NCI-H1048 (cell line): Measurements from ENCODE around the gene DLGAP1.
A peak's percentile ranks its signal among the peaks of the same experiment; 100 is the strongest.
"Not testable (repeated sequence)": the region's sequence is repeated elsewhere in the genome, so short reads cannot be mapped to it uniquely, and the experiment has no call there.

Source experiments
- DNase-seq: peaks from one replicate; lab custom pipeline; 2025; lab: John Stamatoyannopoulos, UW

Gene DLGAP1

DNA sequence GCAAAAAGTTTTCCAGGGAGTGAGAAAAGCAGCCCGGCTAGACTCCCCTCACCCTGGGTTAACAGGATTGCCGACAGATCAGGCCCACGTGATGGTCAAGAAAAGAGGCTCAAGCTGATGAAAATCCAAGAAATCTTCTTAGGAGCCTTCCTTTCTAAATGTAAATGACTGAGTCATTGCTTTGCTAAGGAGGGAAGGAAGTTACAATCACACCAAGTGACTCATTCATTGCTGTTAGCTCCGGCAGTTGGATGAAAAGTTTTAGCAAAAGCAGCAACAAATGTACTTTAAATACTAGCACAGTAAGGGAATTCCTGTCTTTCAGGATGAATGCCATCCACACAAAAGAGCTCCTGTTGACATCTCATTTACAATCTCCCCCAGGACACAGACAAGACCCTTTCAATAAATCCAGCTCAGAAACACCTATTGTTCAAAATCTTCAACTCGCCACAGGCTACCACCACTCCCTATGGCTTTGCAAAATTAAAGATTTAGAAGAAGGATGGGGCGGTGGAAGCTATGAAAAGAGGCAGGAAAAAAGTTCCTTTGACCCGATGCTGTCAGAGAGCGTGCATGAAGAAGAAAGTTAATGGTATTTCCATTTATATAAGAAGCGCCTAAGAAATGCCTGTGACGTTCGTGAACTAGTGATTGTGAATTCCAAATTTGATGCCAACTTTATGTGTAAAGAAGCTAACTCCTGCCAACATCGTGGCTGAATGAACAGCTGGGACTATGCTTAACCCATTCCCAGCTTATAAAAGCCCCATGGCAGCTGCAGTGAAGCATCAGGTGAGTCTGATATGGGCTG is 851.5 kb downstream of the DLGAP1 start:
- no peak for DNase-seq

DNA sequence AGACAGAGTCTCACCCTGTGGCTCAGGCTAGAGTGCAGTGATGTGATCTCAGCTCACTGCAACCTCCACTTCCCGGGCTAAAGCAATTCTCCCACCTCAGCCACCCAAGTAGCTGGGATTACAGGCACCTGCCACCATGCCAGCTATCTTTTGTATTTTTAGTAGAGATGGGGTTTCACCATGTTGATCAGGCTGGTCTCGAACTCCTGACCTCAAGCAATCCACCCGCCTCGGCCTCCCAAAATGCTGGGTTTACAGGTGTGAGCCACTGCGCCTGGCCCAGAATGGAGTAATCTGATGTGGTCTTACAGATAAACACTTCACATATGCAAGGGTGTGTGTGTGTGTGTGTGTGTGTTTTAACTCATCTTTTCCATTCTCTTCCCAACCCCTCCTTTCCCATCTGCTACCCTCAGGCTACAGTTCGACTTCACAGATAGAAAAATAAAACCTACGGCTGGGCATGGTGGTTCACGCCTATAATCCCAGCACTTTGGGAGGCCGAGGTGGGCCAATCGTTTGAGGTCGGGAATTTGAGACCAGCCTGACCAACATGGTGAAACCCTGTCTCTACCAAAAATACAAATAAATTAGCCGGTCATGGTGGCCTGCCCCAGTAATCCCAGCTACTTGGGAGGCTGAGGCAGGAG is 853.9 kb downstream of the DLGAP1 start:
- DNase-seq: not testable (repeated sequence)

DNA sequence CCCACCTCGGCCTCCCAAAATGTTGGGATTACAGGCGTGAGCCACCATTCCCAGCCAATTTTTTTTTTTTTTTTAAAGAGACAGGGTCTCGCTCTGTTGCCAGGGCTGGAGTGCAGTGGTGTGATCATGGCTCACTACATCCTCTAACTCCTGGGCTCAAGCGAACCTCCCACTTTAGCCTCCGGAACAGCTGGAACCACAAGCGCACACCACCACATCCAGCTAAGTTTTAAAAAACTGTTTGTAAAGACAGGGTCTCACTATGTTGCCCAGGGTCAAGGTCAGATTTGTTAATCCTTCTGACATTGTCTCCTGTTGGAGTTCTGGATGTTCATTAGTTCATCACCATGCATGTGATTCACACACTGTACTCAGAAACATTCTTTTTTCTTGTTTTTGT is 855.2 kb downstream of the DLGAP1 start:
- DNase-seq: no peak

DNA sequence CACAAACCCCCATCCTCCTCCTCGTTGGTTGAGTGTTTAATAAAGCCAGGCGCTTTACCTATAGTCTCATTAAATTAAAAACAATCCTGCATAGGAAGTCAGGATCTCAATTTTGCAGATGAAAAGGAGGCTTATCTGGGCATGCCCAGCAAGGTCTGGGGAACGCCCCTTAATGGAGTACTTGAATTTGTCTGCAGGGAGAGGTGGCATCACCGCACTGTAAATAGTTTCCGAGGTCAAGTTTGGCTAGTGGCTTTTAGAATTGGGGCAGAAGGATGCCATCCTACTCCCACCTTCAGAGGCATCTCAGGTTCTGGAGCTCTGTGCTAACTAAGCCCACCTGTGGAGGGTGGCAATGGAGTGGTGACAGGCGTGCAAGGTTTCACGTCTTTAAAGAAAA is 855.9 kb downstream of the DLGAP1 start:
- DNase-seq: no peak

DNA sequence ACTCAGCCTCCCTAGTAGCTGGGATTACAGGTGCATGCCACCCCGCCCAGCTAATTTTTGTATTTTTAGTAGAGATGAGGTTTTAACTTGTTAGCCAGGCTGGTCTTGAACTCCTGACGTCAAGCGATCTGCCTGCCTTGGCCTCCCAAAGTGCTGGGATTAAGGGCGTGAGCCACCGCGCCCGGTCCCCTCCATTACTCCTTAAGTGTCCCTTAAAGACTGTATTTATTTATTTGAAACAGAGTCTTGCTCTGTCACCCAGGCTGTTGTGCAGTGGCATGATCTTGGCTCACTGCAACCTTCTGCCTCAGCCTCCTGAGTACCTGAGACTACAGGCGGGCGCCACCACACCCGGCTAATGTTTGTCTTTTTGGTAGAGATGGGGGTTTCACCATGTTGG is 856.5 kb downstream of the DLGAP1 start:
- DNase-seq: no peak

DNA sequence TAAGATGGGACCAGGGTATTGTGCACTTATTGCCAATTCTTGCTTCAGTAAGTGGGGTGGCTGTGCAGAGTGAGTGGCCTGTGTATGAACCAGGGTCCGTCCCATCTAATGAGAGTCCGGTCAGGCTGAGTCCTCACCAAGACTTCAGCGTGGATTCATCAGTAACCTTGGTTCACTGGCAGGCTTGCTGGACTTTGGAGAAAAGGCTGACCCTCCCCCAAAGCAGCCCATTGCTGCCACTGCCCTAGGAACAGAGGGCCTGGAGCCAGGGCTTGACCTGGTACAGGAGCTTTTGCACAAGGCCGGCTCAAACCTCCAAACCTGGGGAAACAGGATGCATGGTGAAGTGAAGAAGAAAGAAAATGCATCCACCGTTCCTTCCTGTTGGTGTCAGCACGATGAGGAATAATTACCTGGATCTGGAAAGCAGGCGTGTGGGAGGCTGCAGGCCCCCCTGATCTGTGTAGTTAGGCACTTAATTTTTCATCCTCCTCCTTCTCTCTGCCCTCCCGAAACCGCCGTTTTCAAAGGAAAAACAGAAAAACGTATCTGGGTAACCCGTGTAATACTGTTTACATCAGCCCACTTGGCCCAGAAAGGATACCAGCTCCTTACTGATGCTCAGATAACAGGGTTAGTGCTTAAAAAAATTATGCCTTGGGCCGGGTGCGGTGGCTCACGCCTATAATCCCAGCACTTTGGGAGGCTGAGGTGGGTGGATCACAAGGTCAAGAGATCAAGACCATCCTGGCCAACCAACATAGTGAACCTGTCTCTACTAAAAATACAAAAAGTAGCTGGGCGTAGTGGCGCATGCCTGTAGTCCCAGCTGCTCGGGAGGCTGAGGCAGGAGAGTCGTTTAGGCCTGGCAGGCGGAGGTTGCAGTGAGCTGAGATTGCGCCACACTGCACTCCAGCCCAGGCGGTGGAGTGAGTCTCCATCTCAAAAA is 857.4 kb downstream of the DLGAP1 start:
- no peak for DNase-seq

- DNase-seq: no peak
Observed at GRCh38 chr18:3596637-3597384, 858.3 kb downstream of the DLGAP1 start.

- DNase-seq: no peak
Observed at GRCh38 chr18:3596324-3596636, 858.8 kb downstream of the DLGAP1 start.

DNA sequence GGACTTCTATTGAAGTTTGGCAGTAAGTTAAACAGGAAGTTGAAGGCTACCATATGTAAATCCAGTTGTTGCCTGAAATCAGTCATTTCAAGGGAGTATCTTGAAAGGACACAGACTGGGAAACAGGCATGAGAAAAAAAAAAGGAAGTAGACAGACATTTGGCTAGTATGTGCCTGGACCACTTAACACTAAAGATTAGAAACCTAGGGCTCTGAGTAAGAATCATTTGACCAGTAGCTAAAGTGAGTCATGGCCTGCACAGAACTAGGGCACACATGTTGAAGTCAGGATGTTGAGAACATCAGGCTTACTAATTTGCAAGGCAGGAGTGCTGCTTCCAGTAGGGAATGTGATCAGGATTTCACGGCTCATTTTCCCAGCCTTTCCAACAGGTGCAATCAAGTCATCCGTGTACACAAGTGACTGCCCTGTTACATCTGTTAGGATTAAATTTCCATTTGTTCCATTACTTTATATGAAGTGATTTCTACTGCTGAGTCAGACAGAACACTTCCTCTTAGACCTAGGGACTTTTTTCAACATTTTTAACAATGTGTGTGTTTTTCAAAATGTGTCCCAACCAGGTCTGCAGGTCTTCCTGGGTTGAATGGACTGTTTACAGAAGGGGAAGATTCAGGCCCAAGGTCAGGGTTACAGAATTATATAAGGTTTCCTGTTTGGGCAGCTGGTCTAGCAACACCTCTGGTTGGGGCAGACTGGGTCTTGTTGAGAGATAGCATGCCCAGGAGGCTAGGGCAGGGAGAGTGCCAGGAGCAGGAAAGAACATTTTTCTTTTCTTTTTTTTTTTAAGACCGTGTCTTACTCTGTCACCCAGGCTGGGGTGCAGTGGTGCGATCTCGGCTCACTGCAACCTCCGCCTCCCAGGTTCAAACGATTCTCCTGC is 859.5 kb downstream of the DLGAP1 start:
- DNase-seq: no peak

DNA sequence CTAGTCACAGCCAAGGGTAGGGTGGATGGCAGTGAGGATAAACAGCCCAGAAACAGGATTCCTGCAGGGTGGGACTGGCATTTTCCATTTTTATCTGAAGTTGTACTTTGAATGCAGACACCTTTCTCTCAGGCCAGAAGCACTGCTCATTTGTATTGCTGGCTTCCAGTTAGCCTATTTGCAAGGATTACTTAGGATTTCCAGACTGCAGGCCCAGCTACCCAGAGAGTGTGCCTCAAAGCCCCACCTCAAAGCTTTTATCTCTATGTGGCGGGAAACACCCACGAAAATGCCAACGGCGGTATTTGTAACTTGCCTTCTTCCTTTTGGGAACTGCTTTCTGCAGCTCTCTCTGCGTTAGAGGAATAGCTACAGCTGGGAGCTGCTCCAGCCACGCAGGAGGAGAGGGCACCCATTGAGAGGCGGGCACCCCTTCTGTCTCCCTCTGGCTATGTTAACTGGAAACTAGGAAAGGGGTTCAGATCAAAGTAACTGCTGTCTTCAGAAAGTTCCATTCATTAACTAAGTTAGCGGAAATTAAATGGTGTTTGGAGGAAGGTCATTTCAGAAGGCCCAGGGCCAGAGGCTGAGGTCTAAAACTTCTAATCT is 860.2 kb downstream of the DLGAP1 start:
- DNase-seq: no peak

- DNase-seq: peak; percentile 84
Observed at GRCh38 chr18:3593904-3594759, 861.0 kb downstream of the DLGAP1 start.

- no peak for DNase-seq
Observed at GRCh38 chr18:3593381-3593903, 861.7 kb downstream of the DLGAP1 start.

DNA sequence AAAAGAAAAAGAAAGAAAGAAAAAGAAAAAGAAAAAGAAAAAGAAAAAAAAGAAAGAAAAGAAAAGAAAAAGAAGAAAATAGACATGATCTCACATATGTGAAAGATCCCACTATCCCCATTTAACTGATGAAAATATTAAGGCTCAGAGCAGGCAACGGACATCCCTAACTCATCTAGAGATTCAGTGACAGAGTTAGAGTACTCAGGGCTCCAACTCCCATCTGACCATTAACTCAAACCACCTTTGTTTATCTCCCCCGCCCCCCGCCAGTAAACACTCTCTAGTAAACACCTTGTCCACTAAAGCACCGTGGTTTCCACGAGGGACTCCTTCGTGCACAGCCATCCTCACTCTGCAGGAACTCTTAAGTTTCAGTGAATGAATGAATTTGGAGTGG is 862.2 kb downstream of the DLGAP1 start:
- DNase-seq: no peak

GRCh38 chr18:3590096-3590630 is 864.9 kb downstream of the DLGAP1 start:
- no peak for DNase-seq

GRCh38 chr18:3585656-3586509 is 869.2 kb downstream of the DLGAP1 start:
- peak; percentile 87 for DNase-seq

- no peak for DNase-seq
Observed at GRCh38 chr18:3584897-3585460, 870.1 kb downstream of the DLGAP1 start.

DNA sequence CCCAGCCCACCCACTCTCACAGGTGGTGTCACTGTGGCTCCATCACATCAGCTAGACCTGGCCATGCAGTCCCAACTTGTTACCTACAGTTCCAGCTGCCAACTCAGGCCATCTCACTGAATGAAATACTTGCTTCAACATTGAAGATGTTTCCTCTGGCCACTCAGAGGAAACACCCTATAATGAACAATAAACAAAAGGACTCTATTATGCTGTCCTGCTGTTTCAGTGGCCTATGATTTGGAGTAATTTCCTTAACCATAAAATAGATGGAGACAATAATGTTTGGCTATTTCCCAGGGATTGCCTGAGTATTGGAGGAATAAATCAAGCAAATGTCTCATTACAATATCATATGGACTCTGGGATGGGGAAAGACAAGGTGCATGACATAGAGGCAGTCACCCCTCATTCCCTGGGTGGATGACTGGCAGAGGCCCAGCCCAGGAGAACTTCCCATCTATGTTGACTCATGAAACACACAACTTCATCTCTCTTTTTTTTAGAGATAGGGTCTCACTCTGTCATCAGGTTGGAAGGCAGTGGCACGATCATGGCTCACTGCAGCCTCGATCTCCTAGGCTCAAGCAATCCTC is 870.7 kb downstream of the DLGAP1 start:
- DNase-seq: no peak
